ENCODE results near the gene RPTOR.
"Not testable (repeated sequence)": the region's sequence is repeated elsewhere in the genome, so short reads cannot be mapped to it uniquely, and the experiment has no call there.

Gene RPTOR

GRCh38 chr17:80575057-80575875, 30.6 kb downstream of the RPTOR start:
- Histone ChIP-seq H4K20me1 (ENCODE audit: insufficient read depth, low read length) (no peaks in the 10 kb centered on the region), H3K4me3 (ENCODE audit: low read depth, low read length, poor library complexity, severe bottlenecking) (no peak overlapping the region), H3K27me3 (ENCODE audit: insufficient read depth, low read length) (no peaks in the 10 kb centered on the region), H3F3A (ENCODE audit: insufficient read depth, low read length) (no peaks in the 10 kb centered on the region), H3K9me3 (ENCODE audit: low read length) (no peaks in the 10 kb centered on the region), H2AFZ (ENCODE audit: low read length) (no peak overlapping the region), H3K9me2 (ENCODE audit: low read depth, low read length) (no peaks in the 10 kb centered on the region), H3K4me1 (ENCODE audit: insufficient read depth, low read length, severe bottlenecking) (peaks cover 58% of the 10 kb centered on the region), H3K36me3 (ENCODE audit: insufficient read depth, low read length) (peaks cover 10% of the 10 kb centered on the region), H3K4me2 (ENCODE audit: low read length) (peak overlapping the region; percentile 10; the same call in 1 of the 2 replicates), H3K79me2 (ENCODE audit: insufficient read depth, low read length) (peaks cover 45% of the 10 kb centered on the region), H3K27ac (ENCODE audit: low read depth, low read length, poor library complexity, severe bottlenecking) (no peak overlapping the region), H3K9ac (ENCODE audit: low read length) (peak overlapping the region; percentile 4; the same call in 1 of the 2 replicates)
- TF ChIP-seq EZH2 (IDR thresholded peaks at IDR 0.05; ENCODE audit: borderline replicate concordance, low read length) = no peak
- peak; percentile 100 for TF ChIP-seq CTCF (IDR thresholded peaks at IDR 0.05; ENCODE audit: low read length)

- Histone ChIP-seq H3K9ac (ENCODE audit: low read length) (peak overlapping the region; percentile 29; the same call in 1 of the 2 replicates), H2AFZ (ENCODE audit: low read length) (no peak overlapping the region), H3K4me3 (ENCODE audit: low read depth, low read length, poor library complexity, severe bottlenecking) (peak overlapping the region; percentile 22), H3K4me1 (ENCODE audit: insufficient read depth, low read length, severe bottlenecking) (peaks cover 46% of the 10 kb centered on the region), H3K27me3 (ENCODE audit: insufficient read depth, low read length) (no peaks in the 10 kb centered on the region), H3F3A (ENCODE audit: insufficient read depth, low read length) (no peaks in the 10 kb centered on the region), H3K27ac (ENCODE audit: low read depth, low read length, poor library complexity, severe bottlenecking) (peak overlapping the region; percentile 50), H3K9me3 (ENCODE audit: low read length) (no peaks in the 10 kb centered on the region), H3K36me3 (ENCODE audit: insufficient read depth, low read length) (0 out of 2 replicates have a peak, but pooled peaks cover 8% of the 10 kb centered on the region), H3K4me2 (ENCODE audit: low read length) (peak overlapping the region; percentile 20; the same call in 1 of the 2 replicates), H4K20me1 (ENCODE audit: insufficient read depth, low read length) (no peaks in the 10 kb centered on the region), H3K79me2 (ENCODE audit: insufficient read depth, low read length) (peaks cover 32% of the 10 kb centered on the region), H3K9me2 (ENCODE audit: low read depth, low read length) (no peaks in the 10 kb centered on the region)
- no peak for TF ChIP-seq CTCF (IDR thresholded peaks at IDR 0.05; ENCODE audit: low read length)
- TF ChIP-seq EZH2 (IDR thresholded peaks at IDR 0.05; ENCODE audit: borderline replicate concordance, low read length) = no peak
Observed at GRCh38 chr17:80577876-80578570, 33.4 kb downstream of the RPTOR start.

GRCh38 chr17:80578668-80579388, 34.2 kb downstream of the RPTOR start:
- H3K27ac ChIP-seq (ENCODE audit: low read depth, low read length, poor library complexity, severe bottlenecking) = peak overlapping the region; percentile 50

More at GRCh38 chr17:80578668-80579388, 34.2 kb downstream of the RPTOR start:
- not testable (repeated sequence) for H2AFZ ChIP-seq (ENCODE audit: low read length); H3K36me3 ChIP-seq (ENCODE audit: insufficient read depth, low read length); H3F3A ChIP-seq (ENCODE audit: insufficient read depth, low read length); H3K9me3 ChIP-seq (ENCODE audit: low read length); H4K20me1 ChIP-seq (ENCODE audit: insufficient read depth, low read length); H3K9me2 ChIP-seq (ENCODE audit: low read depth, low read length); H3K27me3 ChIP-seq (ENCODE audit: insufficient read depth, low read length)
- Histone ChIP-seq H3K79me2 (ENCODE audit: insufficient read depth, low read length) (peaks cover 27% of the 10 kb centered on the region), H3K4me2 (ENCODE audit: low read length) (peak overlapping the region; percentile 20; the same call in 1 of the 2 replicates), H3K9ac (ENCODE audit: low read length) (peak overlapping the region; percentile 29; the same call in 1 of the 2 replicates), H3K4me1 (ENCODE audit: insufficient read depth, low read length, severe bottlenecking) (peaks cover 46% of the 10 kb centered on the region), H3K4me3 (ENCODE audit: low read depth, low read length, poor library complexity, severe bottlenecking) (peak overlapping the region; percentile 22)

Measured in OCI-LY1 (cell line).